GM12874 (cell line): ENCODE data around the gene OR1D2.

Experiments
- TF ChIP-seq, protein P1 (sequence below): IDR thresholded peaks from 2 replicates; pipeline ENCODE4 v1.5.1; 2011; ENCODE audit warnings: low read depth, mild to moderate bottlenecking, control low read depth, low read length, moderate library complexity; ENCODE audit not compliant: insufficient read depth

The OR1D2 gene

DNA sequence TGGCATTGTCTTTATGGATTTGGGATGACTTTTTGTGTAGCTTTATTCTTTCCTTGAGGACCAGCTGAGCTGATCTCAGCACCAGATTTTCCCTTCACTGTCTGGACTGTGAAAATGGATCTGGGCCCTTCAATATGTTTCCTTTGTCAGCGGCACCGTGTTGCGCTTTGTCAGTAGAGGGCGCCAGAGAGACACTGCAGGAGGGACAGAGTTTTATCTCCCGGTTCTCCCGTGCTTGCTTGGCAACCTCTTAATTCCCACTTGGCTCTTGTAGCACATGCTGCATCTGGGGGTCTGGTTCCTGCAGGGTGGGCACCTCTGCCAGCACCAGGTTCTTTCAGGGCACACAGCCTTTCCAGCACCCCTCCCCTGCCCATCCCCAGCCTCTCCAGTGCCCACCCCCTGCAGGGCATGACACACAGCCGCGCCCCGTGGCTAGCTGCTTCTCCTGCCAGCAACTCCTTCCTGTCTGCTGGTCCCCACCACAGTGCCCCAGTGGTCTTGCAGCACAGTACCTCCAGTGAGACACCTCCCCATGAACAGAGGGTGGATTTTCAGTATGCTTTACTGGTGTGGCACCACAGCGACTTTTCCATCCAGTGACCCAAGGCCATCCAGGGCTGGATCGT is 60.4 kb downstream of the OR1D2 start:
- TF ChIP-seq, protein P1, sequence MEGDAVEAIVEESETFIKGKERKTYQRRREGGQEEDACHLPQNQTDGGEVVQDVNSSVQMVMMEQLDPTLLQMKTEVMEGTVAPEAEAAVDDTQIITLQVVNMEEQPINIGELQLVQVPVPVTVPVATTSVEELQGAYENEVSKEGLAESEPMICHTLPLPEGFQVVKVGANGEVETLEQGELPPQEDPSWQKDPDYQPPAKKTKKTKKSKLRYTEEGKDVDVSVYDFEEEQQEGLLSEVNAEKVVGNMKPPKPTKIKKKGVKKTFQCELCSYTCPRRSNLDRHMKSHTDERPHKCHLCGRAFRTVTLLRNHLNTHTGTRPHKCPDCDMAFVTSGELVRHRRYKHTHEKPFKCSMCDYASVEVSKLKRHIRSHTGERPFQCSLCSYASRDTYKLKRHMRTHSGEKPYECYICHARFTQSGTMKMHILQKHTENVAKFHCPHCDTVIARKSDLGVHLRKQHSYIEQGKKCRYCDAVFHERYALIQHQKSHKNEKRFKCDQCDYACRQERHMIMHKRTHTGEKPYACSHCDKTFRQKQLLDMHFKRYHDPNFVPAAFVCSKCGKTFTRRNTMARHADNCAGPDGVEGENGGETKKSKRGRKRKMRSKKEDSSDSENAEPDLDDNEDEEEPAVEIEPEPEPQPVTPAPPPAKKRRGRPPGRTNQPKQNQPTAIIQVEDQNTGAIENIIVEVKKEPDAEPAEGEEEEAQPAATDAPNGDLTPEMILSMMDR: peak; percentile 41

DNA sequence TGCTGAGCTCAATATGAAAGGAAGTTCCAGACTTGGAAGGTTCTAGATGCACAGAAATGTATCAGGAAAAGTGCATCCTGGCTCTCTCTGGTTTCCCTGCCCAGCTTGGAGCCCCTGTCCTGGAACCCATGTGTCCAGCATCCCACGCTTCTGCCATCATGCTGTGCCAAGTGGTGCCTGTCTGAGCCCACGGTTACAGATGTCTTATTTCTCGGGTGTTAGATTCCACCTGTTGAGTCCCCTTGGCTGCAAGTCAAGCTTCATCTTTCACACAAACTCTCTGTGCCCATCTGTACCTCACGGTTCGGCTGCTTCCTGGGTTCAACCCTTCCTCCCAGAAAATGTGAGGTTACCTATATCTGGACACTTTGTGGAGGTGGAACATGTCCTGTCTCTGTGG is 63.3 kb downstream of the OR1D2 start:
- TF ChIP-seq, protein P1: no peak

DNA sequence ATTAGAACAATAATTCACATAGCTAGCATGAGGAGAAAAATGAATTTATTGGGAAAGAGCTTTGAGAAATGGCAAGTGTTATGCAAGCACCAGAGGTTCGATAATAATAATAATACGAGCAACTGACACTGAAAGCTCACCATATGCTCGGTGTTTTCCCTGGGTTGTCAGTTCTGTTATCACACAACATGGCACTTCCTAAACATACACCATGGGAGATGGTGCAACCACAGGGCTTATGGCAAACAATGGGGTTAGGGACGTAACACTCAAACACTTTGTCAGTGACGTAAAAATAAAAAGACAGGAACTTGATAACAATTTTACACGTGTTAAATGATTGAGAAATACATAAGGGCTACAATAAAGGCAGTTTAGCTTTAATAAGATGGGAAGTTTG is 64.5 kb downstream of the OR1D2 start:
- TF ChIP-seq, protein P1: no peak

DNA sequence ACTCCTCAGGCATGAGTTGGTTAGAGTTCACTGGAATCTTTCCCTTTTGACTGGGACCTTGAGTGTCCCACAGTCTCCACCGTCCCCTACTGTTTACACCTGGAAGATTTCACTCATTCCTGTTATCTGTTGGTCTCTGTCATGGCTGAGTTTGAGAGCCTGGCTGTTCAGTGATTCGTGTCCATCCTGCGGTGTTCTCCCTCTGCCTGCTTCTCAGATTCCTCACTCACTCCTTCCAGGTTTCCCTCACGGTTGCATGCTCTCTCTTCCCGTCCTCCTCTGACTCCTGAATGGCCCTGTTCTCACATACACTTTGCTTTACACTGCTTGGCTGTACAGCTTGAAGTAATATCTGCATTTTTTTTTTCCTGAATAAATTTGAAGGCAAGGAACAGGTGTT is 65.3 kb downstream of the OR1D2 start:
- TF ChIP-seq, protein P1: no peak
